ENCODE measurements around the gene KCNE5.

DNA sequence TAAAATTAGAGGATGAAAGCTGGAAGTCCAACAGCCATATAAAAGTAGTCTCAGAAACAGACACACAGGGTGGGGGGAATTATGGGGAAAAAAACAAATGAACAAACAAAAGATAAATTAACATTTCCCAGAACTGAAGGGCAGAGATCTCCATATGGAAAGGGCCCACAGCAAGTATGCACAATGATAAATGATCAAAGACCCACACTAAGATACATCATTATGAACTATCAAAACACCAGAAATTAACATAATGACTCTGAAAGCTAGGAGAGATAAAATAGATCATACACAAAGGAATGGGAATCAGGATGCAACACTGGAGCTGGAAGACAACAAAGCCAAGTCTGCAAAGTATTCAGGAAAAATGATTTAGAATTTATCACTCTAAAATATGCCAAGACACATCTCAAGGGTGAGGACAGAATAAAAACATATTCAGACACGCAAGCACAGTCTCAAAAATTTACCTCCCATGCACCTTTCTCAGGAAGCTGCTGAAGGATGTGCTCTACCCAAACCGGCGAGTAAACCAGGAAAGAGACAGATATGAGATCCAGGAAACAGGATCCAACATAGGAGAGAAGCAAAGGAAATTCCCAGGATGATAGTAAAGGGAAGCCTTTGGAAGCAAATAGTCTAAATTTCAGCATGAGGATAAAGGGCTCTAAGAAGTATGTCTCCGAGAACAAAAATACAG lies 30.7 kb upstream of the KCNE5 start:
- TF ChIP-seq, protein P1, sequence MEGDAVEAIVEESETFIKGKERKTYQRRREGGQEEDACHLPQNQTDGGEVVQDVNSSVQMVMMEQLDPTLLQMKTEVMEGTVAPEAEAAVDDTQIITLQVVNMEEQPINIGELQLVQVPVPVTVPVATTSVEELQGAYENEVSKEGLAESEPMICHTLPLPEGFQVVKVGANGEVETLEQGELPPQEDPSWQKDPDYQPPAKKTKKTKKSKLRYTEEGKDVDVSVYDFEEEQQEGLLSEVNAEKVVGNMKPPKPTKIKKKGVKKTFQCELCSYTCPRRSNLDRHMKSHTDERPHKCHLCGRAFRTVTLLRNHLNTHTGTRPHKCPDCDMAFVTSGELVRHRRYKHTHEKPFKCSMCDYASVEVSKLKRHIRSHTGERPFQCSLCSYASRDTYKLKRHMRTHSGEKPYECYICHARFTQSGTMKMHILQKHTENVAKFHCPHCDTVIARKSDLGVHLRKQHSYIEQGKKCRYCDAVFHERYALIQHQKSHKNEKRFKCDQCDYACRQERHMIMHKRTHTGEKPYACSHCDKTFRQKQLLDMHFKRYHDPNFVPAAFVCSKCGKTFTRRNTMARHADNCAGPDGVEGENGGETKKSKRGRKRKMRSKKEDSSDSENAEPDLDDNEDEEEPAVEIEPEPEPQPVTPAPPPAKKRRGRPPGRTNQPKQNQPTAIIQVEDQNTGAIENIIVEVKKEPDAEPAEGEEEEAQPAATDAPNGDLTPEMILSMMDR (IDR thresholded peaks at IDR 0.05 in 4 of 5, conservative IDR thresholded peaks at IDR 0.05 in 1 of 5), result no peak
- TF ChIP-seq POLR2A (IDR thresholded peaks at IDR 0.05), result no peak

Measured in gastrocnemius medialis (tissue), 4 donors.